Adrenal gland (tissue), 12 donors: ENCODE data around the gene AMN. TPM values are rescaled to one million over a fixed set of nuclear protein-coding genes. Genes with fewer than 3 reads are reported as not detected.

Experiments used
- DNase-seq, 7 donors: peaks; one replicate each; pipeline ENCODE4 v3.0.0-alpha.2; 2019 to 2020
- H3K27ac ChIP-seq, 5 donors: fragments of 200-600 bp; sonication (generic) in 4 of 5; 1 replicate in 3 of 5; 2 replicates in 2 of 5; pipeline versions ENCODE4 v1.5.1 to v1.8.0; 2016 to 2020; ENCODE audit warnings: mild to moderate bottlenecking in 1 of 5
- H3K27me3 ChIP-seq: fragments of 200-600 bp; 2 replicates; pipeline ENCODE4 v1.8.0; 2021
- H3K36me3 ChIP-seq, 2 donors: fragments of 200-600 bp; replicated peaks in 1 of 2; 1 replicate in 1 of 2; 2 replicates in 1 of 2; pipeline versions ENCODE4 v1.5.1 to v1.8.0; 2018 to 2022
- H3K4me1 ChIP-seq, 2 donors: fragments of 200-600 bp; replicated peaks in 1 of 2; 1 replicate in 1 of 2; 2 replicates in 1 of 2; pipeline versions ENCODE4 v1.5.1 to v1.8.0; 2018 to 2021
- H3K4me3 ChIP-seq, 4 donors: fragments of 200-600 bp; sonication (generic) in 3 of 4; one replicate each; pipeline ENCODE4 v1.5.1; 2016 to 2018
- H3K9me3 ChIP-seq, 3 donors: fragments of 200-600 bp; sonication (generic) in 1 of 3; replicated peaks in 1 of 3; 1 replicate in 2 of 3; 2 replicates in 1 of 3; pipeline versions ENCODE4 v1.5.1 to v1.8.0; 2016 to 2021
- CTCF ChIP-seq, 6 experiments: fragments of 450-650 bp in 4 of 6; fragments of 200-600 bp in 2 of 6; sonication (generic) in 1 of 6; IDR thresholded peaks; 1 replicate in 5 of 6; 2 replicates in 1 of 6; pipeline versions ENCODE4 v1.5.1 to v1.8.0; 2016 to 2021; ENCODE audit warnings: antibody characterized with exemption in 6 of 6, mild to moderate bottlenecking in 2 of 6, moderate library complexity in 1 of 6
- POLR2A ChIP-seq, 2 donors: fragments of 450-650 bp; IDR thresholded peaks; one replicate each; pipeline ENCODE4 v1.6.1; 2017; ENCODE audit warnings: antibody characterized with exemption in 2 of 2, mild to moderate bottlenecking in 2 of 2, moderate library complexity in 1 of 2
- WGBS, 4 donors: extraction: QIAGEN DNeasy Blood & Tissue Kit in 2 of 4; methylation state at CpG; one replicate each; pipeline versions ENCODE4 v1.1.5 to v1.1.7; 2013 to 2017; 5-methylcytosine and 5-hydroxymethylcytosine counted together
- intact Hi-C, 2 donors: fragments of 100-400 bp; cut with DNase I; formaldehyde crosslinking; loops; one replicate each; pipeline versions ENCODE4 v1.14.1 to v1.15.0; 2022 to 2023
- polyA plus RNA-seq, 3 donors: library from polyadenylated mRNA; stranded (reverse); fragments of 200-250 nt in 2 of 3; fragments of 350-450 nt in 1 of 3; fragmentation: Illumina TruSeq in 1 of 3; extraction: RNeasy Lipid Tissue Mini Kit (QIAGEN cat#74804) in 1 of 3; gene quantifications; one replicate each; pipeline ENCODE4 v1.2.3, GENCODE V29; 2013 to 2014
- total RNA-seq, 9 donors: library from RNA; depleted of rRNA in 4 of 9; stranded (reverse); fragments of >200 nt in 4 of 9; fragments of 120-200 nt in 1 of 9; fragmentation: NEBNext Ultra II Directional in 1 of 9; extraction: Animal tissue kit (Norgen Biotek cat#: 25700) in 1 of 9; gene quantifications; one replicate each; pipeline versions ENCODE4 v1.1.0 to v1.2.4, GENCODE V29; 2013 to 2023
- donor health status: healthy with polysubstance abuse.
- donor health status: Bipolar disorder and iron deficiency.
- donor health status: DM: yes; HTN: yes; CAD: no.
- donor health status: DM: no; HTN: no; CAD: no.
- donor health status: DM: no; HTN: no; CAD: no.
- donor health status: DM: yes; HTN: yes; CAD: no.

AMN gene
- total and polyA plus RNA-seq, 12 donors = 0.07 to 3.6 (median 0.35) TPM; not detected in 4

- Histone ChIP-seq H3K9me3 (no peaks in the 10 kb centered on the region), H3K27ac (no peak overlapping the region), H3K4me3 (no peak overlapping the region), H3K27me3 (no peaks in the 10 kb centered on the region), H3K4me1 (no peaks in the 10 kb centered on the region), H3K36me3 (peaks cover 0 to 89% of the 10 kb centered on the region in 2 donors)
- DNase-seq = no peak
- TF ChIP-seq POLR2A (IDR thresholded peaks at IDR 0.05) (no peak), CTCF (IDR thresholded peaks at IDR 0.05) (no peak)
- WGBS, 4 donors = 88 to 93% (median 91%) methylated on average over 22 to 36 of the region's 36 CpGs
- intact Hi-C loops = no loop called here
These were observed 22.2 kb downstream of the AMN start for GRCh38 chr14:102944448-102945330.

- Histone ChIP-seq H3K27ac (no peak overlapping the region), H3K9me3 (no peaks in the 10 kb centered on the region), H3K27me3 (no peaks in the 10 kb centered on the region), H3K4me1 (no peaks in the 10 kb centered on the region), H3K36me3 (peaks cover 0 to 89% of the 10 kb centered on the region in 2 donors), H3K4me3 (no peak overlapping the region)
- no peak for DNase-seq
- no peak for TF ChIP-seq CTCF (IDR thresholded peaks at IDR 0.05)
- TF ChIP-seq POLR2A (IDR thresholded peaks at IDR 0.05) = no peak
- intact Hi-C loops = no loop called here
- 87 to 89% (median 89%) methylated on average over 29 of the region's 29 CpGs for WGBS, 4 donors
These were observed 23.1 kb downstream of the AMN start for GRCh38 chr14:102945346-102946130.

- no peak overlapping the region for H3K27ac ChIP-seq
- TF ChIP-seq CTCF (IDR thresholded peaks at IDR 0.05) = no peak
- TF ChIP-seq POLR2A (IDR thresholded peaks at IDR 0.05) = no peak
- 91 to 95% (median 92%) methylated on average over 26 to 27 of the region's 27 CpGs for WGBS, 4 donors
- H3K4me1 ChIP-seq = no peaks in the 10 kb centered on the region
- H3K36me3 ChIP-seq = peaks cover 0 to 91% of the 10 kb centered on the region in 2 donors
- H3K27me3 ChIP-seq = no peaks in the 10 kb centered on the region
- intact Hi-C loops = no loop called here
- H3K4me3 ChIP-seq = no peak overlapping the region
- no peaks in the 10 kb centered on the region for H3K9me3 ChIP-seq
- no peak for DNase-seq
These were observed 25.0 kb downstream of the AMN start for GRCh38 chr14:102947321-102948103.

- H3K36me3 ChIP-seq = peaks cover 0 to 91% of the 10 kb centered on the region in 2 donors
- H3K27ac ChIP-seq = no peak overlapping the region
- no peak overlapping the region for H3K4me3 ChIP-seq
- no peak for DNase-seq
- TF ChIP-seq CTCF (IDR thresholded peaks at IDR 0.05) = no peak
- intact Hi-C loops = no loop called here
- WGBS, 4 donors = 67 to 81% (median 71%) methylated on average over 5 to 9 of the region's 9 CpGs
- no peaks in the 10 kb centered on the region for H3K4me1 ChIP-seq
- H3K27me3 ChIP-seq = no peaks in the 10 kb centered on the region
- no peaks in the 10 kb centered on the region for H3K9me3 ChIP-seq
These were observed 26.2 kb downstream of the AMN start for GRCh38 chr14:102948698-102949061.
